ENCODE results near the gene COTL1. TPM values are rescaled to one million over a fixed set of nuclear protein-coding genes. Genes with fewer than 3 reads are reported as not detected.

Gene COTL1
- total and polyA plus RNA-seq, 9 of the 15 experiments (the other 6 are each of a cell fraction or from before 2014, with no cell fraction given), result 27.7 to 185 (median 72.5) TPM

DNA sequence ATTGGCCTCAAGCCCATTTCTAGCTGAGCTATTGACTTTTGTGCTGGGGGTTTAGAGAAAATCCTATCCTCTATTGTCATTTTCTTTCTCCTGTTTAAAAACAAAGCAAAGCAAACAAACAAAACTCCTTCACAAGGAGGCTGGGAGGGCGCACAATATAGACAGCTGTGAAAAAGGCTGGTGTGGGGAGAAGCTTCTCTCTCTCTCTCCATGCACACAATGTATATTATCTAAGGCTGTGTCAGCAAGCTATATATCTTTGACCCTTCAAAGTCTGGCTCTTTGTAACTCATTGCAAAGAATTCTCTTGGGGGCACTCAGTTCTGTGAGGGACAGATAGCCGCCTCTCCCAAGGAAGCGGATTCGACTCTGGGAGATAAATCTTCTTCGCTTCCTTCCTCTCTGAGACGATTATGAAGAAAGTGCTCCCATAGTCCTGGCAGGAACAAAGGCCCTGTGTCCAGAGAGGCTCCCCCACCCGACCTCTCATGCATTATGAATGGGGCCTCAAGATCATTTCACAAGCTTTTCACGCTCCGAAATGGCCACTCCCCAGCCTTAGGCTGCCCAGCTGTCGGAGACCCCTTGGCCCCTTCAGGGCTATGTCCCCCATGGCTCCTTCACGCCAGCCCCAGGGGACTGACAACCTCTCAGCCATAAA lies 80.3 kb downstream of the COTL1 start (continued):
- TF ChIP-seq KLF6 (CRISPR knock-in tag; IDR thresholded peaks at IDR 0.05; ENCODE audit: borderline replicate concordance) (no peak), ZNF316 (IDR thresholded peaks at IDR 0.05) (no peak), KAT2B (IDR thresholded peaks at IDR 0.05; ENCODE audit: low read depth, low read length) (no peak), ZNF699 (CRISPR knock-in tag; IDR thresholded peaks at IDR 0.05; ENCODE audit: insufficient replicate concordance) (no peak), SIN3B (IDR thresholded peaks at IDR 0.05; ENCODE audit: low read depth) (no peak), HDAC3 (IDR thresholded peaks at IDR 0.05; ENCODE audit: borderline replicate concordance, partially characterized antibody) (no peak), SP1 (CRISPR knock-in tag; IDR thresholded peaks at IDR 0.05) (no peak; the same call in 1 of the 2 replicates), TSC22D4 (tag; IDR thresholded peaks at IDR 0.05) (no peak), U2AF1 (optimal IDR thresholded peaks at IDR 0.05; ENCODE audit: low read depth, low read length) (no peak), XRCC3 (IDR thresholded peaks at IDR 0.05) (no peak), CGGBP1 (CRISPR knock-in tag; IDR thresholded peaks at IDR 0.05) (no peak), SMAD2 (IDR thresholded peaks at IDR 0.05; ENCODE audit: low read depth, low read length) (no peak), SMAD1 (IDR thresholded peaks at IDR 0.05; ENCODE audit: low read depth, low read length, partially characterized antibody) (peak; percentile 75), SMARCB1 (IDR thresholded peaks at IDR 0.05; ENCODE audit: insufficient read length, low read depth) (no peak), ARID4B (CRISPR knock-in tag; IDR thresholded peaks at IDR 0.05) (0 out of 2 replicates have a peak, but pooled peaks have one; percentile 11)
- TF ChIP-seq, protein P1, sequence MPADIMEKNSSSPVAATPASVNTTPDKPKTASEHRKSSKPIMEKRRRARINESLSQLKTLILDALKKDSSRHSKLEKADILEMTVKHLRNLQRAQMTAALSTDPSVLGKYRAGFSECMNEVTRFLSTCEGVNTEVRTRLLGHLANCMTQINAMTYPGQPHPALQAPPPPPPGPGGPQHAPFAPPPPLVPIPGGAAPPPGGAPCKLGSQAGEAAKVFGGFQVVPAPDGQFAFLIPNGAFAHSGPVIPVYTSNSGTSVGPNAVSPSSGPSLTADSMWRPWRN (IDR thresholded peaks at IDR 0.05; ENCODE audit: low read depth), result no peak
- TF ChIP-seq, protein P2, sequence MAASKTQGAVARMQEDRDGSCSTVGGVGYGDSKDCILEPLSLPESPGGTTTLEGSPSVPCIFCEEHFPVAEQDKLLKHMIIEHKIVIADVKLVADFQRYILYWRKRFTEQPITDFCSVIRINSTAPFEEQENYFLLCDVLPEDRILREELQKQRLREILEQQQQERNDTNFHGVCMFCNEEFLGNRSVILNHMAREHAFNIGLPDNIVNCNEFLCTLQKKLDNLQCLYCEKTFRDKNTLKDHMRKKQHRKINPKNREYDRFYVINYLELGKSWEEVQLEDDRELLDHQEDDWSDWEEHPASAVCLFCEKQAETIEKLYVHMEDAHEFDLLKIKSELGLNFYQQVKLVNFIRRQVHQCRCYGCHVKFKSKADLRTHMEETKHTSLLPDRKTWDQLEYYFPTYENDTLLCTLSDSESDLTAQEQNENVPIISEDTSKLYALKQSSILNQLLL (CRISPR knock-in tag; IDR thresholded peaks at IDR 0.05; ENCODE audit: borderline replicate concordance), result no peak
- TF ChIP-seq, protein P3, sequence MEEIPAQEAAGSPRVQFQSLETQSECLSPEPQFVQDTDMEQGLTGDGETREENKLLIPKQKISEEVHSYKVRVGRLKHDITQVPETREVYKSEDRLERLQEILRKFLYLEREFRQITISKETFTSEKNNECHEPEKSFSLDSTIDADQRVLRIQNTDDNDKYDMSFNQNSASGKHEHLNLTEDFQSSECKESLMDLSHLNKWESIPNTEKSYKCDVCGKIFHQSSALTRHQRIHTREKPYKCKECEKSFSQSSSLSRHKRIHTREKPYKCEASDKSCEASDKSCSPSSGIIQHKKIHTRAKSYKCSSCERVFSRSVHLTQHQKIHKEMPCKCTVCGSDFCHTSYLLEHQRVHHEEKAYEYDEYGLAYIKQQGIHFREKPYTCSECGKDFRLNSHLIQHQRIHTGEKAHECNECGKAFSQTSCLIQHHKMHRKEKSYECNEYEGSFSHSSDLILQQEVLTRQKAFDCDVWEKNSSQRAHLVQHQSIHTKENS (CRISPR knock-in tag; IDR thresholded peaks at IDR 0.05), result no peak
- TF ChIP-seq, protein P4, sequence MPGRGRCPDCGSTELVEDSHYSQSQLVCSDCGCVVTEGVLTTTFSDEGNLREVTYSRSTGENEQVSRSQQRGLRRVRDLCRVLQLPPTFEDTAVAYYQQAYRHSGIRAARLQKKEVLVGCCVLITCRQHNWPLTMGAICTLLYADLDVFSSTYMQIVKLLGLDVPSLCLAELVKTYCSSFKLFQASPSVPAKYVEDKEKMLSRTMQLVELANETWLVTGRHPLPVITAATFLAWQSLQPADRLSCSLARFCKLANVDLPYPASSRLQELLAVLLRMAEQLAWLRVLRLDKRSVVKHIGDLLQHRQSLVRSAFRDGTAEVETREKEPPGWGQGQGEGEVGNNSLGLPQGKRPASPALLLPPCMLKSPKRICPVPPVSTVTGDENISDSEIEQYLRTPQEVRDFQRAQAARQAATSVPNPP (IDR thresholded peaks at IDR 0.05; ENCODE audit: borderline replicate concordance, insufficient read depth, insufficient read length), result no peak

All from K562 (cell line).